Measurements from ENCODE around the gene ITM2B.

The ITM2B gene

GRCh38 chr13:48260970-48261369 is 28.0 kb downstream of the ITM2B start:
- no peak for DNase-seq (ENCODE audit: low spot score)

GRCh38 chr13:48263196-48263595 is 30.2 kb downstream of the ITM2B start:
- DNase-seq (ENCODE audit: low spot score) = peak; percentile 82

- no peak for DNase-seq (ENCODE audit: low spot score)
Measured at GRCh38 chr13:48264058-48264457, 31.1 kb downstream of the ITM2B start.

- peak; percentile 26 for DNase-seq (ENCODE audit: low spot score)
Measured at GRCh38 chr13:48265217-48265815, 32.3 kb downstream of the ITM2B start.

GRCh38 chr13:48266150-48266549 is 33.1 kb downstream of the ITM2B start:
- no peak for DNase-seq (ENCODE audit: low spot score)

- DNase-seq (ENCODE audit: low spot score) = no peak
Measured at GRCh38 chr13:48266701-48267639, 34.0 kb downstream of the ITM2B start.

GRCh38 chr13:48268019-48268418 is 35.0 kb downstream of the ITM2B start:
- no peak for DNase-seq (ENCODE audit: low spot score)

- no peak for DNase-seq (ENCODE audit: low spot score)
Measured at GRCh38 chr13:48273346-48273745, 40.3 kb downstream of the ITM2B start.

GRCh38 chr13:48275507-48275906 is 42.5 kb downstream of the ITM2B start:
- no peak for DNase-seq (ENCODE audit: low spot score)

- no peak for DNase-seq (ENCODE audit: low spot score)
Measured at GRCh38 chr13:48278806-48279205, 45.8 kb downstream of the ITM2B start.

GRCh38 chr13:48281556-48281955 is 48.5 kb downstream of the ITM2B start:
- DNase-seq (ENCODE audit: low spot score) = no peak

- no peak for DNase-seq (ENCODE audit: low spot score)
Measured at GRCh38 chr13:48291730-48292129, 58.7 kb downstream of the ITM2B start.

GRCh38 chr13:48292650-48293049 is 59.6 kb downstream of the ITM2B start:
- no peak for DNase-seq (ENCODE audit: low spot score)

GRCh38 chr13:48294653-48295052 is 61.6 kb downstream of the ITM2B start:
- DNase-seq (ENCODE audit: low spot score) = no peak

GRCh38 chr13:48295271-48295670 is 62.3 kb downstream of the ITM2B start:
- DNase-seq (ENCODE audit: low spot score) = no peak

- DNase-seq (ENCODE audit: low spot score) = no peak
Measured at GRCh38 chr13:48296528-48296927, 63.5 kb downstream of the ITM2B start.

GRCh38 chr13:48297131-48297786 is 64.3 kb downstream of the ITM2B start:
- DNase-seq (ENCODE audit: low spot score) = no peak

- DNase-seq (ENCODE audit: low spot score) = no peak
Measured at GRCh38 chr13:48299591-48299990, 66.6 kb downstream of the ITM2B start.

- no peak for DNase-seq (ENCODE audit: low spot score)
Measured at GRCh38 chr13:48302871-48303358, 69.9 kb downstream of the ITM2B start.

- peak; percentile 94 for DNase-seq (ENCODE audit: low spot score)
Measured at GRCh38 chr13:48303359-48304142, 70.5 kb downstream of the ITM2B start, which contains the start of gene RB1. Gene RB1 (plus strand): TSS chr13:48303751. CDS start chr13:48303913, 162 bp downstream.

- peak; percentile 43 for DNase-seq (ENCODE audit: low spot score)
Measured at GRCh38 chr13:48304143-48304876, 71.3 kb downstream of the ITM2B start.

Measured in kidney tubule cell (primary cell).